ENCODE data around the gene IPO4.

IPO4 gene

GRCh38 chr14:24130717-24131548 is 57.7 kb downstream of the IPO4 start:
- DNase-seq, result no peak

- DNase-seq, result no peak
Observed at GRCh38 chr14:24130380-24130716, 58.3 kb downstream of the IPO4 start, which contains the start of gene FITM1. Gene FITM1 (plus strand): TSS chr14:24130659. CDS start chr14:24131564, 905 bp downstream.
